ENCODE results near the gene AFP. TPM values are rescaled to one million over a fixed set of nuclear protein-coding genes. Genes with fewer than 3 reads are reported as not detected.
"Not testable (repeated sequence)": the region's sequence is repeated elsewhere in the genome, so short reads cannot be mapped to it uniquely, and the experiment has no call there.

AFP gene
- not detected for total RNA-seq
- long read RNA-seq: 0 reads

DNA sequence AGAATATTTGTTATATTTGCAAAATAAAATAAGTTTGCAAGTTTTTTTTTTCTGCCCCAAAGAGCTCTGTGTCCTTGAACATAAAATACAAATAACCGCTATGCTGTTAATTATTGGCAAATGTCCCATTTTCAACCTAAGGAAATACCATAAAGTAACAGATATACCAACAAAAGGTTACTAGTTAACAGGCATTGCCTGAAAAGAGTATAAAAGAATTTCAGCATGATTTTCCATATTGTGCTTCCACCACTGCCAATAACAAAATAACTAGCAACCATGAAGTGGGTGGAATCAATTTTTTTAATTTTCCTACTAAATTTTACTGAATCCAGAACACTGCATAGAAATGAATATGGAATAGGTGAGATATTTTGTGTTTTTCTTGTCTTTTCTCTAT lies at the start of gene AFP:
Gene AFP, plus strand, starts transcription at position 238 of the 400 bp plus-strand sequence. Its CDS starts 42 bp downstream, at position 280.
- intact Hi-C loops (cut with DNase I): no loop called here
- DNase-seq (no peak), ATAC-seq (no peak)

DNA sequence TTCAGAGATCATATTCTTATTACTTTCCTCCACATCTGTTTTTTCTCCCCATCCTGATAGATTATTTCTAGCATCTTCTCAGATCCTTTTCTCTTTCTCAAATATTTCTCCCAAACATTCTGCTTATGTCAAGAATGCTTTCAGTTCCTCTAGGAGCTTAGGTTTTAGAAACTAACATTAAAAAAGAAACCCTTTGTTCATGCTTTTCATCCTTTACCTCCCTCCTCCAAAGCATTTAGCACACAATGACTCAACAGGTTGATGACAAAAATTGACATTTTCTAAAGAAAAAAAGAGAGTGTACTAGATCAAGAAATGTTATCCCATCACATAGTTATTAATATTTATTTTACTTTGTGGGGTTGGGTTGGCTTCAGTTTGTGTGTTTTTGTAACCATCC lies 48.5 kb upstream of the AFP start:
- intact Hi-C loops (cut with DNase I): no loop called here
- ATAC-seq (no peak), DNase-seq (no peak)

DNA sequence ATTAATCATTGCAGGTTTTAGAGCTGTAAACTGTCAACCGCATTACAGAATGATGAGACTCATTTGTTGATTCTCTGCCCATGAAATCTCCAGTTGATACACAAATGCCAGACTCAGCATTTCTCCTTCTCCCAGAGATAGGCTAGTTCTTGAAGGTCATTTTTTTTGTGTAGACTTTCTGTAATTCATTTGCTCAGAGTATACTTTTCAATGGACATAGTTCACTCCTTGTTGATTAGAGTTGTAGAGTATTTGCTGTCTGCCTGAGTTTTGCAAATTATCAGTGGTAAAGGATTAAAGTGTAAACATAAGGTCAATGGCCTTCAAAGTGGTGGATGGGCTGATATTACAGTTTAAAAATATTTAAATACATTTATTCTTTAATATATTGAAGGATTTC lies 47.1 kb upstream of the AFP start:
- DNase-seq: no peak
- intact Hi-C loops (cut with DNase I): no loop called here
- ATAC-seq: no peak

DNA sequence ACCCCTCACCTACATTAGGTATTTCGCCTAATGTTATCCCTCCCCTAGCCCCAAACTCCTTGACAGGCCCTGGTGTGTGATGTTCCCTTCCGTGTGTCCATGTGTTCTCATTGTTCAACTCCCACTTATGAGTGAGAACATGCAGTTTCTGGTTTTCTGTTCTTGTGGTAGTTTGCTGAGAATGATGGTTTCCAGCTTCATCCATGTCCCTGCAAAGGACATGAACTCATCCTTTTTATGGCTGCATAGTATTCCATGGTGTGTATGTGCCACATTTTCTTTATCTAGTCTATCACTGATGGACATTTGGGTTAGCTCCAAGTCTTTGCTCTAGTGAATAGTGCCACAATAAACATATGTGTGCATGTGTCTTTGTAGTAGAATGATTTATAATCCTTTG lies 46.4 kb upstream of the AFP start:
- intact Hi-C loops (cut with DNase I); ATAC-seq; DNase-seq: not testable (repeated sequence)

DNA sequence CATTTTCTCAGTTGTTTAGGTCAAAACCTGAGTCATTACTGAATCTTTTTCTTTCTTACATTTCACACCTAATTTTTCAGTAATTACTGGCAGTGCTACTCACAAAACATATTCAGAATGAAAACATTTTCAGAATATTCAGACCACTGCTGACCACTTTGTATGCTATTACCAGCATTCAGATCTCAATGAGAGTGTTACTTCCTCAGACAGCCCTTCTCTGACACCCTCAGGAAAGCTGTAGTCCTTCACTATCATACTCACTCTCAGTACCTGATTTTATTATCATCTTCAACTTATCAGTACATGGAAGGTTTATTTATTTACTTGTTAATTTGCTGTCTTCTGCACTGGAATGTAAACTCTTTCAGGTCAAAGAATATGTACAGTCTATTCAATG lies 44.2 kb upstream of the AFP start:
- intact Hi-C loops (cut with DNase I): no loop called here
- ATAC-seq: no peak
- no peak for DNase-seq

DNA sequence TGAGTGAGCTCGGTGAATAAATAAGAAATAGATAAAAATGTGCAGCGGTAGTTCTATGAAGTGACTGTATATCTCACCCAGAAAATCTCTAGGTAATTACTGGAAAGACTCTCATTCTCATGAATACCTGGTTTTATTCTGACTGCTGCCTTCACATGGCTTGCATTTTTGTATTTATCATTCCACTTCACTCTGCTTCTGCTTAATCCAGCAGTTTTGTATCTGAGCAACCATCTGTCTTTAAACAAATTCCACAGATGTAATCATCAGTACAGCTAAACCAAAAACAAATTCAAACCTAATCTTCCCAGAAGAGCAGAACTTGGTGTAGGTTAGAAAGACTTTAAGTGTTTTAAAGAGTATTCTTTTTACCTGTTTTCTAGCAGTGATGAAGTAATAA lies 43.1 kb upstream of the AFP start:
- DNase-seq (no peak), ATAC-seq (no peak)
- intact Hi-C loops (cut with DNase I): no loop called here

DNA sequence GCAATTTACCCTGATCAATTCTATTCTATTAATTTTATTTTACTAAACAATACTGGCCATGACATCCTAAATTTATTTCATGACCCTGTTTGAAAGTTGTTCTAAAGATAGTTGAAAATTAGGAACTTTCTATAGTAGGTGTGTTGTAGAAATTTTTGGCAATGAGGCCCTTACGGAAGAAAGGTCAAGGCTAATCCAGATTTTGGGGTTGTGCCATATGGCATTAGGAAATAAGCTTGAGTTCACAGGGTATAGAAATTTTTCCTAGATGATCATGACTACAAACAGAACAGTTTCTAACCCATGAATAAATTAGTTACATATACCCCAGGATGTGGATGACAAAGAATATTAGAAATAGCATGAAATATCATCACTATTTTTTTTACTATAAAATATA lies 39.7 kb upstream of the AFP start:
- no peak for ATAC-seq
- DNase-seq: no peak
- intact Hi-C loops (cut with DNase I): no loop called here

DNA sequence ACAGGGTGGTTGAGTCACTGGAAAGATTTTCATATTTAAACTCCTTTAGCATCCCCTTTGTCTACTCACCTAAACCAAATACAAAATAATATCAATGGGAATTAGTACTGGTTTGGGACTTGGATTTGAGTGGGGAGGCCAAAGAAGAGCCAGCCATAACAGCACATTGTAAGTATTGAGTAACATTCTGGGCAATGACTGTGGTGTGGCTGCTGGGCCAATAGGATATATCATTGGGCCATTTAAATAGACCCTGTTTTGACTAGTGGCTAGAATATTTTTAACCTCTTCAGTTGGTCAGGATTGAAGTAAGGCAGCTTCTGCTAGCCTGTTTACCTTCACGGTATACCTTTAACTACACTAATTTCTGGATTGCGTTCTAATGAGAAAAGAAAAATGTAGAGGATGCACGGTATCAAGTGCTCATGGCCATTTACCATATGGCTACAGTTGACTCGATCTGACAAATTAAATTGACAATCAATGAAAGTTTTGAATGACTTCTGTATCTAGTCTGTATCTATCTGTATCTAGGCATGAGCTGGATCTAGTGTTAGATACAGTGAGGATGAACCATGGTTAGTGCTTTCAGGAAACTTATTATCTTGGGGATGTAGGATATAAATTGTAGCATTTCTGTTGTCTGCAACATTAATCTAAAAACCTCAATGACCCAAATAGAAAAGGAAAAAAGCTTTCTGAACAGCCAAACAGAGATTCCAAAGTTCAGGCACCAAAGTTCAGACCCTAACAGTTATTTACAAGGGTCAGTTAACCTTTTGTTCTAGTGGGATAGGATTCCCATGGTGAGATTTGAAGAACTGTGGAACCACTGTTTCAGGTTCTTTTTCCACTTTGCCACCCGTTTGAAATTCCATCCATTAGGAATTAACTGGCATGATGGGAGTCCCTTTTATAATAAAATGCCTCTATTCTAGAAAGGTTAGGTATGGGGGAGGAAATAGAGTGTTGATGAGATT lies 38.7 kb upstream of the AFP start:
- intact Hi-C loops (cut with DNase I): no loop called here
- DNase-seq: no peak
- no peak for ATAC-seq

DNA sequence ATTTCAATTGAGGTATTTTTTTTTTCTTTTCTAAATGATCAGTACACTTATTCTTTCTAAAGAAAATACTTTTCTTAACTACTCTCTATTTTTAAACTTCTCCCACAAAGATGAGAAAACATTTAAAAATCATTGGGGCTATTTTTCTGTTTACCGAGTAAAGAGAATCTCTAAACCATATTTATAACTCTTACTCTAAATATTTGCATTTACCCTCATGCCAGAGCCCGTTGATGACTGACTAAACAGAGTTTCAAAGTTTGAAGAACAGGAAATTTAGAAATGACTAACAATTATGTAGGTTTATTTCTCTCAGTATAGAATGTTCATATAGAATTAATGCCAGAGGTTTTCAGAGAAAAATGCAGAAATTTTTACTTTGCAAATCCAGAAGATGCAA lies 34.6 kb upstream of the AFP start:
- no peak for DNase-seq
- intact Hi-C loops (cut with DNase I): no loop called here
- no peak for ATAC-seq

DNA sequence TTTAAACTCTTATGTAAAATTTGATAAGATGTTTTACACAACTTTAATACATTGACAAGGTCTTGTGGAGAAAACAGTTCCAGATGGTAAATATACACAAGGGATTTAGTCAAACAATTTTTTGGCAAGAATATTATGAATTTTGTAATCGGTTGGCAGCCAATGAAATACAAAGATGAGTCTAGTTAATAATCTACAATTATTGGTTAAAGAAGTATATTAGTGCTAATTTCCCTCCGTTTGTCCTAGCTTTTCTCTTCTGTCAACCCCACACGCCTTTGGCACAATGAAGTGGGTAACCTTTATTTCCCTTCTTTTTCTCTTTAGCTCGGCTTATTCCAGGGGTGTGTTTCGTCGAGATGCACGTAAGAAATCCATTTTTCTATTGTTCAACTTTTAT lies 32.0 kb upstream of the AFP start, which contains the start of gene ALB:
Gene ALB, plus strand, starts transcription at position 246 of the 400 bp plus-strand sequence. Its CDS starts 41 bp downstream, at position 287.
- DNase-seq (no peak), ATAC-seq (no peak)
- intact Hi-C loops (cut with DNase I): no loop called here

DNA sequence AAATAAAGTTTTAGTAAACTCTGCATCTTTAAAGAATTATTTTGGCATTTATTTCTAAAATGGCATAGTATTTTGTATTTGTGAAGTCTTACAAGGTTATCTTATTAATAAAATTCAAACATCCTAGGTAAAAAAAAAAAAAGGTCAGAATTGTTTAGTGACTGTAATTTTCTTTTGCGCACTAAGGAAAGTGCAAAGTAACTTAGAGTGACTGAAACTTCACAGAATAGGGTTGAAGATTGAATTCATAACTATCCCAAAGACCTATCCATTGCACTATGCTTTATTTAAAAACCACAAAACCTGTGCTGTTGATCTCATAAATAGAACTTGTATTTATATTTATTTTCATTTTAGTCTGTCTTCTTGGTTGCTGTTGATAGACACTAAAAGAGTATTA lies 31.6 kb upstream of the AFP start:
- ATAC-seq: no peak
- intact Hi-C loops (cut with DNase I): no loop called here
- DNase-seq: no peak

DNA sequence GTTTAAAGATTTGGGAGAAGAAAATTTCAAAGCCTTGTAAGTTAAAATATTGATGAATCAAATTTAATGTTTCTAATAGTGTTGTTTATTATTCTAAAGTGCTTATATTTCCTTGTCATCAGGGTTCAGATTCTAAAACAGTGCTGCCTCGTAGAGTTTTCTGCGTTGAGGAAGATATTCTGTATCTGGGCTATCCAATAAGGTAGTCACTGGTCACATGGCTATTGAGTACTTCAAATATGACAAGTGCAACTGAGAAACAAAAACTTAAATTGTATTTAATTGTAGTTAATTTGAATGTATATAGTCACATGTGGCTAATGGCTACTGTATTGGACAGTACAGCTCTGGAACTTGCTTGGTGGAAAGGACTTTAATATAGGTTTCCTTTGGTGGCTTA lies 30.9 kb upstream of the AFP start:
- no peak for DNase-seq
- ATAC-seq: no peak
- intact Hi-C loops (cut with DNase I): no loop called here

DNA sequence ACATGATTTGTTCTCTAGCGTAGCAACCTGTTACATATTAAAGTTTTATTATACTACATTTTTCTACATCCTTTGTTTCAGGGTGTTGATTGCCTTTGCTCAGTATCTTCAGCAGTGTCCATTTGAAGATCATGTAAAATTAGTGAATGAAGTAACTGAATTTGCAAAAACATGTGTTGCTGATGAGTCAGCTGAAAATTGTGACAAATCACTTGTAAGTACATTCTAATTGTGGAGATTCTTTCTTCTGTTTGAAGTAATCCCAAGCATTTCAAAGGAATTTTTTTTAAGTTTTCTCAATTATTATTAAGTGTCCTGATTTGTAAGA lies 29.5 kb upstream of the AFP start:
- intact Hi-C loops (cut with DNase I): no loop called here
- no peak for DNase-seq
- ATAC-seq: no peak

DNA sequence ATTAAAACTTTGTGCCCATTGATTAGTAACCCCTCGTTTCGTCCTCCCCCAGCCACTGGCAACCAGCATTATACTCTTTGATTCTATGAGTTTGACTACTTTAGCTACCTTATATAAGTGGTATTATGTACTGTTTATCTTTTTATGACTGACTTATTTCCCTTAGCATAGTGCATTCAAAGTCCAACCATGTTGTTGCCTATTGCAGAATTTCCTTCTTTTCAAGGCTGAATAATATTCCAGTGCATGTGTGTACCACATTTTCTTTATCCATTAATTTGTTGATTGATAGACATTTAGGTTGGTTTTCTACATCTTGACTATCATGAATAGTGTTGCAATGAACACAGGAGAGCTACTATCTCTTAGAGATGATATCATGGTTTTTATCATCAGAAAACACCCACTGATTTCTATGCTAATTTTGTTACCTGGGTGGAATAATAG lies 28.8 kb upstream of the AFP start:
- intact Hi-C loops (cut with DNase I): no loop called here
- ATAC-seq: no peak
- no peak for DNase-seq

DNA sequence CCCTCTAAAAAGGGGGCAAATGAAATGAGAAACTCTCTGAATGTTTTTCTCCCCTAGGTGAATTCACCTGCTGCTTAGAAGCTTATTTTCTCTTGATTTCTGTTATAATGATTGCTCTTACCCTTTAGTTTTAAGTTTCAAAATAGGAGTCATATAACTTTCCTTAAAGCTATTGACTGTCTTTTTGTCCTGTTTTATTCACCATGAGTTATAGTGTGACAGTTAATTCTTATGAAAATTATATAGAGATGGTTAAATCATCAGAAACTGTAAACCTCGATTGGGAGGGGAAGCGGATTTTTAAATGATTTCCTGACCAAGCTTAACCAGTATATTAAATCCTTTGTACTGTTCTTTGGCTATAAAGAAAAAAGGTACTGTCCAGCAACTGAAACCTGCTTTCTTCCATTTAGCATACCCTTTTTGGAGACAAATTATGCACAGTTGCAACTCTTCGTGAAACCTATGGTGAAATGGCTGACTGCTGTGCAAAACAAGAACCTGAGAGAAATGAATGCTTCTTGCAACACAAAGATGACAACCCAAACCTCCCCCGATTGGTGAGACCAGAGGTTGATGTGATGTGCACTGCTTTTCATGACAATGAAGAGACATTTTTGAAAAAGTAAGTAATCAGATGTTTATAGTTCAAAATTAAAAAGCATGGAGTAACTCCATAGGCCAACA lies 27.7 kb upstream of the AFP start:
- no peak for DNase-seq
- ATAC-seq: no peak
- intact Hi-C loops (cut with DNase I): no loop called here

DNA sequence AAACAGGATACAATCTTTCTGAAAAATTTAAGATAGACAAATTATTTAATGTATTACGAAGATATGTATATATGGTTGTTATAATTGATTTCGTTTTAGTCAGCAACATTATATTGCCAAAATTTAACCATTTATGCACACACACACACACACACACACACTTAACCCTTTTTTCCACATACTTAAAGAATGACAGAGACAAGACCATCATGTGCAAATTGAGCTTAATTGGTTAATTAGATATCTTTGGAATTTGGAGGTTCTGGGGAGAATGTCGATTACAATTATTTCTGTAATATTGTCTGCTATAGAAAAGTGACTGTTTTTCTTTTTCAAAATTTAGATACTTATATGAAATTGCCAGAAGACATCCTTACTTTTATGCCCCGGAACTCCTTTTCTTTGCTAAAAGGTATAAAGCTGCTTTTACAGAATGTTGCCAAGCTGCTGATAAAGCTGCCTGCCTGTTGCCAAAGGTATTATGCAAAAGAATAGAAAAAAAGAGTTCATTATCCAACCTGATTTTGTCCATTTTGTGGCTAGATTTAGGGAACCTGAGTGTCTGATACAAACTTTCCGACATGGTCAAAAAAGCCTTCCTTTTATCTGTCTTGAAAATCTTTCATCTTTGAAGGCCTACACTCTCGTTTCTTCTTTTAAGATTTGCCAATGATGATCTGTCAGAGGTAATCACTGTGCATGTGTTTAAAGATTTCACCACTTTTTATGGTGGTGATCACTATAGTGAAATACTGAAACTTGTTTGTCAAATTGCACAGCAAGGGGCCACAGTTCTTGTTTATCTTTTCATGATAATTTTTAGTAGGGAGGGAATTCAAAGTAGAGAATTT lies 26.8 kb upstream of the AFP start:
- DNase-seq (no peak), ATAC-seq (no peak)
- intact Hi-C loops (cut with DNase I): no loop called here

DNA sequence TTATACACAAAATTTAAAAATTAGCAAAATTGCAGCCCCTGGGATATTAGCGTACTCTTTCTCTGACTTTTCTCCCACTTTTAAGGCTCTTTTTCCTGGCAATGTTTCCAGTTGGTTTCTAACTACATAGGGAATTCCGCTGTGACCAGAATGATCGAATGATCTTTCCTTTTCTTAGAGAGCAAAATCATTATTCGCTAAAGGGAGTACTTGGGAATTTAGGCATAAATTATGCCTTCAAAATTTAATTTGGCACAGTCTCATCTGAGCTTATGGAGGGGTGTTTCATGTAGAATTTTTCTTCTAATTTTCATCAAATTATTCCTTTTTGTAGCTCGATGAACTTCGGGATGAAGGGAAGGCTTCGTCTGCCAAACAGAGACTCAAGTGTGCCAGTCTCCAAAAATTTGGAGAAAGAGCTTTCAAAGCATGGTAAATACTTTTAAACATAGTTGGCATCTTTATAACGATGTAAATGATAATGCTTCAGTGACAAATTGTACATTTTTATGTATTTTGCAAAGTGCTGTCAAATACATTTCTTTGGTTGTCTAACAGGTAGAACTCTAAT lies 26.0 kb upstream of the AFP start:
- ATAC-seq: no peak
- DNase-seq: no peak
- intact Hi-C loops (cut with DNase I): no loop called here

DNA sequence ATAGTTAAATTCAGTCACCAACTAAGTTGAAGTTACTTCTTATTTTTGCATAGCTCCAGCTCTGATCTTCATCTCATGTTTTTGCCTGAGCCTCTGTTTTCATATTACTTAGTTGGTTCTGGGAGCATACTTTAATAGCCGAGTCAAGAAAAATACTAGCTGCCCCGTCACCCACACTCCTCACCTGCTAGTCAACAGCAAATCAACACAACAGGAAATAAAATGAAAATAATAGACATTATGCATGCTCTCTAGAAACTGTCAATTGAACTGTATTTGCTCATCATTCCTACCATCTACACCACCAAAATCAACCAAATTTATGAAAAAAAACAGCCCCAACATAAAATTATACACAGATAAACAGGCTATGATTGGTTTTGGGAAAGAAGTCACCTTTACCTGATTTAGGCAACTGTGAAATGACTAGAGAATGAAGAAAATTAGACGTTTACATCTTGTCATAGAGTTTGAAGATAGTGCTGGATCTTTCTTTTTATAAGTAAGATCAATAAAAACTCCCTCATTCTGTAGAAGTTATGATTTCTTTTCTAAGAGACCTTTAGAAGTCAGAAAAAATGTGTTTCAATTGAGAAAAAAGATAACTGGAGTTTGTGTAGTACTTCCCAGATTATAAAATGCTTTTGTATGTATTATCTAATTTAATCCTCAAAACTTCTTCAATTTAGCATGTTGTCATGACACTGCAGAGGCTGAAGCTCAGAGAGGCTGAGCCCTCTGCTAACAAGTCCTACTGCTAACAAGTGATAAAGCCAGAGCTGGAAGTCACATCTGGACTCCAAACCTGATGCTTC lies 24.9 kb upstream of the AFP start:
- DNase-seq: no peak
- no peak for ATAC-seq
- intact Hi-C loops (cut with DNase I): no loop called here
